ENCODE results near the gene GDF15. TPM values are rescaled to one million over a fixed set of nuclear protein-coding genes. Genes with fewer than 3 reads are reported as not detected.

The GDF15 gene
- total RNA-seq, 4 donors from 2014 or later, result 0.76 to 2.3 TPM; not detected in 2

DNA sequence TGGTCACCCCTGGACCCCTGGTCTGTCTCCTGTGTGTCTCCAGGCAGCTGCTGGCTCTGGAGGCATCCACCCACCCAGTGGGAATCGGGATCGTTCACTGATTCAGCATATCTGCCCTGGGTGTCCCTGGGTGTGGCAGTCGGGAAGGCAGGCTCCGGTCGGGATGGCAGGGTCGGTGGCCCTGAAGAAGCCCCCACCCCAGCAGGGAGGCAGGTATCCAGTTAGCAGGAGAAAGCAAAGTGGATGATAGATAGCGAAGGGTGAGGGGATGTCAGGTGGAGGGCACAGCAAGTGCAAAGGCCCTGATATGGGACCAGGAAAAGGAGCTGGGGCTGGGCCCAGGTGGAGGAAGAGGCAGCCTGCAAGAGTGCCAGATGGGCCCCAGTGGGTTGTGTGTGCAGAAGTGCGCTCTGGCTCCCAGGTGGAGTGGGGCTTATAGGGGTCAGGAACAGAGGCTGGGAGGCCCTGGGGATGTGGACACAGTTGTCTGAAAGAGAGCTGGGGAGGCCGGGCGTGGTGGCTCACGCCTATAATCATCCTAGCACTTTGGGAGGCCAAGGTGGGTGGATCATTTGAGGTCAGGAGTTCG lies 35.5 kb downstream of the GDF15 start:
- H3K9me3 ChIP-seq, result no peaks in the 10 kb centered on the region
- H3K4me1 ChIP-seq, result peaks cover 48 to 95% (median 64%) of the 10 kb centered on the region in 3 donors
- H3K27me3 ChIP-seq, result peaks cover 0 to 20% (median 0%) of the 10 kb centered on the region in 4 donors
- H3K36me3 ChIP-seq, result no peaks in the 10 kb centered on the region
- TF ChIP-seq POLR2A (IDR thresholded peaks at IDR 0.05), result no peak
- H3K27ac ChIP-seq, result peak overlapping the region in 2 of 4 donors; percentile 94
- no peak for DNase-seq
- H3K4me3 ChIP-seq, result peak overlapping the region in 1 of 4 donors; percentile 90
- WGBS, 2 donors, result 63 to 79% methylated on average over 6 to 9 of the region's 12 CpGs
- intact Hi-C loops (cut with DNase I), result no loop called here

DNA sequence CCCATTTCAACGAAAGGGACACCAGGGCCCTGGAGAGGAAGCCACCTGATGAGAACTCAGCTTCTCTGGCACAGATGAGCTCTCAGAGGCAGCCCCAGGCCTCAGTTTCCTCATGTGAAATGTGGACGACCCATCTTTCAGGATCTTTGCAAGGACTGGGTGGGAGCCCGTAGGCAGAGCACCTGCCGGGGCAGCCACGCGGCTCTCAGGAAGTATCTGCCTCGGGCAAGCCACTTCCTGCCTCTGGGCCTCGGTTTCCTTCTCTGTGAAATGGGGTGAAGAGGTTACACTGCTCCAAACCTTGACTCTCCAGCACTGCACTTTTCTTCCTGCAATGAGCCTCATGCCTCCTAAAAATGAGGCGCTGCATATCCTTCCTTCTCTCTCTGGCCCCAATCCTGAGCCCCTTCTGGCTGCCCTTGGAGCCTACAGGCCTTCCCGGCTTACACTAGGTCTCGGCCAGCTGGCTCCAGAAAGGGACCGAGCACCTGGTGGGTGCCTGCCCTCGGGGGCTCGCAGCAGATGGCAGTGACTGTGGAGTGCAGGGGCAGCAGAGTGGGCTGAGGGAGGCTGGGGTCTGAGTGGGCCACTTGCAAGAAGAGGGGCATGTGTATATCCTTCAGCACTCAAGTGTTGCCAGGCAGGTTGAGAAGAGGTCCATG lies 36.7 kb downstream of the GDF15 start:
- intact Hi-C loops (cut with DNase I), result no loop called here
- H3K4me3 ChIP-seq, result no peak overlapping the region
- H3K27me3 ChIP-seq, result peaks cover 0 to 8% (median 0%) of the 10 kb centered on the region in 4 donors
- H3K4me1 ChIP-seq, result peaks cover 44 to 95% (median 56%) of the 10 kb centered on the region in 3 donors
- no peak for TF ChIP-seq POLR2A (IDR thresholded peaks at IDR 0.05)
- TF ChIP-seq, protein P1, sequence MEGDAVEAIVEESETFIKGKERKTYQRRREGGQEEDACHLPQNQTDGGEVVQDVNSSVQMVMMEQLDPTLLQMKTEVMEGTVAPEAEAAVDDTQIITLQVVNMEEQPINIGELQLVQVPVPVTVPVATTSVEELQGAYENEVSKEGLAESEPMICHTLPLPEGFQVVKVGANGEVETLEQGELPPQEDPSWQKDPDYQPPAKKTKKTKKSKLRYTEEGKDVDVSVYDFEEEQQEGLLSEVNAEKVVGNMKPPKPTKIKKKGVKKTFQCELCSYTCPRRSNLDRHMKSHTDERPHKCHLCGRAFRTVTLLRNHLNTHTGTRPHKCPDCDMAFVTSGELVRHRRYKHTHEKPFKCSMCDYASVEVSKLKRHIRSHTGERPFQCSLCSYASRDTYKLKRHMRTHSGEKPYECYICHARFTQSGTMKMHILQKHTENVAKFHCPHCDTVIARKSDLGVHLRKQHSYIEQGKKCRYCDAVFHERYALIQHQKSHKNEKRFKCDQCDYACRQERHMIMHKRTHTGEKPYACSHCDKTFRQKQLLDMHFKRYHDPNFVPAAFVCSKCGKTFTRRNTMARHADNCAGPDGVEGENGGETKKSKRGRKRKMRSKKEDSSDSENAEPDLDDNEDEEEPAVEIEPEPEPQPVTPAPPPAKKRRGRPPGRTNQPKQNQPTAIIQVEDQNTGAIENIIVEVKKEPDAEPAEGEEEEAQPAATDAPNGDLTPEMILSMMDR (IDR thresholded peaks at IDR 0.05), result no peak
- WGBS, 2 donors, result 41 to 100% methylated on average over 2 to 5 of the region's 14 CpGs
- H3K27ac ChIP-seq, result peak overlapping the region in 2 of 4 donors; percentile 67 to 81
- H3K36me3 ChIP-seq, result no peaks in the 10 kb centered on the region
- no peaks in the 10 kb centered on the region for H3K9me3 ChIP-seq
- DNase-seq, result no peak

DNA sequence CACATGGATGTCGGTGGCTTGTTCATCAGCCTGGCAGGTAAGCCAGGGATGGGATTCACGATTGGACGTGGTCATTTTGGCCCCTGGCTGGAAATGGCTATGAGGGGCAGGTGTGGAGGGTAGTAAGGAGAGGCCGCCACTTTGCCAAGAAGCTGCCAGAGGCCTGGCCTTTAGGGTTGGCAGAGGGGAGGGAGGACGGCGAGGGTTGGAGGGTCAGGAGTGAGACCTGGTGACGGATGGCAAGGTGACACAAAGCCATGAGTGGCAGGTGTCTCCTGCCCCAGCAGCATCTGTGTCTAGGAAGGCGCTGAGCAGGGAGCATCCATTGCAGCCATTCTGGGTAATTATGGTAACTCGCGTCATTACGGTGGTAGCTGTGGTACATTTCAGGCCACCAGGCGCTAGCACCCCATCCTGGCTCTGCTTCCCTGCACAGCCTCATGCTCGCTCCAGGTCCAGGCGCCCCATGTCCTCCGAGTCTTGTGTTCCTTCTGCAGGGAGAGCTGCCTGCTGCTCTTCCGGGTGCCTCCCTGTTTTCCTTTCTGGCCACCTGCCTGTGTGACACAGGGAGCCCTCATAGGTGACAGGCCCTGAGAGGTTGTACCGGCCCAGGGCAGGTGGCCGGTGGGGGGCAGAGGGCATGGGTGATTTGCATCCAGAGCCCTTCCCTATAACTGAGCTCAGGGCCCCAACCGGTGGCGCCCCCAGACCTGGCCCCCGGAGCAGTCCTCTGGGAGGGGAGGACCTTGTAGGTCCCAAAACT lies 37.5 kb downstream of the GDF15 start:
- TF ChIP-seq, protein P1 (IDR thresholded peaks at IDR 0.05), result no peak
- TF ChIP-seq POLR2A (IDR thresholded peaks at IDR 0.05), result no peak
- Histone ChIP-seq H3K4me1 (peaks cover 36 to 93% (median 48%) of the 10 kb centered on the region in 3 donors), H3K27ac (peak overlapping the region in 2 of 4 donors; percentile 67 to 81), H3K9me3 (no peaks in the 10 kb centered on the region), H3K4me3 (no peak overlapping the region), H3K36me3 (peaks cover 0 to 6% (median 0%) of the 10 kb centered on the region in 3 donors), H3K27me3 (no peaks in the 10 kb centered on the region)
- intact Hi-C loops (cut with DNase I), result no loop called here
- 69 to 74% methylated on average over 6 to 12 of the region's 21 CpGs for WGBS, 2 donors
- DNase-seq, result no peak

DNA sequence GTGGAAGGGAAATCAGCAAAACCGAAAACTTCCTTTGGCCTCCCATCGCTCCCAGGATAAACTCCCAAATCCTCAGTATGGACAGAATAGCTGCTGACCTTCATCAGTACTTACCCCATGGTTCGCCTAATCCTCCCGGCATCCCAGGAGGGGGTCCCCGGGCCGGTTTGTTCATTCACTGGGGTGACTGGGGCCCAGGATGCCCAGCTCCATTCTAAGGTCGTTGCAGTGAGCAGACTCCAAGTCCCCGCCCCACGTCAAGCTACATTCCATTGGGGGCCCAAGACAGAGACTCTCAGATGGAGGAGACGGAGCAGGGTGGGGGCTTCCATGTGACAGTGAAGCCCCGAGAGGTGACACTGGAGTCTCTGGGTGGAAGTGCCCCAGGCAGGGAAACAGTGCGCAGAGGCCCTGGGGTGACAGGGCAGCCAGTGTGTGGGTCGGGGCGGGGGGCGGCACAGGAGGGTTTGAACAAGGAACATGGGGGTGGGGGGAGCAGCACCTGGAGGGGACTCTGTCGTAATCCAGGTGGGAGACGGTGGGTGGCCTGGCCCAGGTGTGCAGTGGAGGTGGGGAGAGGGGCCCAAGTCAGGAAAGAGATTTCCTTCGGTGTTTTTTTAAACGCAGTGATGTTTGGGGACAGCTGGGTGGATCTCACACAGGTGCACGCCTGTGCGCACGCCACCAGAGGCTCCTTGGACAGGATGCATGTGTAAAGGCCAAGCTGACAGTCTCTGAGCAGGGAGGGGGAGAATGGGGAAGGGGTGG lies 38.3 kb downstream of the GDF15 start:
- Histone ChIP-seq H3K9me3 (no peaks in the 10 kb centered on the region), H3K4me1 (peaks cover 33 to 95% (median 51%) of the 10 kb centered on the region in 3 donors), H3K27me3 (no peaks in the 10 kb centered on the region), H3K27ac (peak overlapping the region in 2 of 4 donors; percentile 67 to 81), H3K4me3 (no peak overlapping the region), H3K36me3 (peaks cover 0 to 6% (median 0%) of the 10 kb centered on the region in 3 donors)
- WGBS, 2 donors, result 70 to 74% methylated on average over 10 to 14 of the region's 22 CpGs
- no peak for DNase-seq
- no peak for TF ChIP-seq POLR2A (IDR thresholded peaks at IDR 0.05)
- TF ChIP-seq, protein P1 (IDR thresholded peaks at IDR 0.05), result no peak
- intact Hi-C loops (cut with DNase I), result no loop called here

DNA sequence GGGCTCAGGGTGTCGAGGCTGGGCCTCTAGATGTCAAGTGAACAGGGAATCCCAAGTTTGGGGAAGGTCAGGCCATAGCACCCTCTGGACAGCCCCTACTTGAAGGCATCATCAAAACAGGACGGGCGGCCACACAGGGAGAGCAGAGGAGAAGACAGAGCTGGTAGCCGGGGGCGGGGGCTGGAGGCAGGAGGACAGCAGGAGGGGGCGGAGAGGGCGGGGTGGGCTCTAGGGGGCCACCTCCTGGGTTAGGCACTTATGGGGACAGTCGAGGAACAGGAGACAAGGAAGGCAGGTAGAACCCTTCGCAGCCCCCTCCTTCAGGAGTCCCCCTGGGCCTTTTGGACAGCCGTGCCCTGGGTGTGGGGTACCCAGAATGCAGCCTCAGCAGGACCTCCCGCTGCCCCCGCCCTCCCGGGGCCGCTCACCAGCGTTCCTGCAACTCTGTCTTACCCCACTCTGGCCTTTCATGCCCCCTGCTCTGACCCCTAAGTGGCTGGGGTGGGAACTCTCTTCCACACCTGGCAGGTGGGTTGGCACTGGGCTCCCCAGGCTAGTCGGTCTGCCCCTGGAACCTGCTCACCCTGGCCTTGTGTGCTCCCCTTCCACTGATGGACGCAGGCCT lies 39.0 kb downstream of the GDF15 start:
- DNase-seq, result no peak
- intact Hi-C loops (cut with DNase I), result no loop called here
- no peak overlapping the region for H3K4me3 ChIP-seq
- TF ChIP-seq POLR2A (IDR thresholded peaks at IDR 0.05), result no peak
- TF ChIP-seq, protein P1 (IDR thresholded peaks at IDR 0.05), result no peak
- H3K27ac ChIP-seq, result peak overlapping the region in 3 of 4 donors; percentile 52 to 81 (median 67)
- peaks cover 35 to 98% (median 57%) of the 10 kb centered on the region in 3 donors for H3K4me1 ChIP-seq
- 77 to 89% methylated on average over 6 to 7 of the region's 17 CpGs for WGBS, 2 donors
- H3K36me3 ChIP-seq, result peaks cover 0 to 6% (median 0%) of the 10 kb centered on the region in 3 donors
- H3K27me3 ChIP-seq, result no peaks in the 10 kb centered on the region
- H3K9me3 ChIP-seq, result no peaks in the 10 kb centered on the region

Data from esophagus squamous epithelium (tissue), 5 donors.